Right atrium auricular region (tissue), 2 donors: ENCODE measurements around the gene RNF5. TPM values are rescaled to one million over a fixed set of nuclear protein-coding genes. Genes with fewer than 3 reads are reported as not detected.

Source experiments
- DNase-seq: peaks from one replicate; pipeline ENCODE4 v3.0.0-alpha.2; 2019; ENCODE audit warnings: low spot score
- H3K27ac ChIP-seq, 2 donors: fragments of 200-600 bp; sonication (generic); 1 replicate in 1 of 2; 2 replicates in 1 of 2; pipeline ENCODE4 v1.5.1; 2016 to 2019
- H3K27me3 ChIP-seq, 2 donors: fragments of 200-600 bp; sonication (generic); one replicate each; pipeline versions ENCODE4 v1.5.1 to v1.6.0; 2017 to 2019
- H3K36me3 ChIP-seq: fragments of 200-600 bp; sonication (generic); one replicate; pipeline ENCODE4 v1.5.1; 2016
- H3K4me1 ChIP-seq, 2 donors: fragments of 200-600 bp; sonication (generic); one replicate each; pipeline versions ENCODE4 v1.5.1 to v1.6.0; 2017 to 2019
- H3K4me3 ChIP-seq, 2 donors: fragments of 200-600 bp; sonication (generic); 1 replicate in 1 of 2; 2 replicates in 1 of 2; pipeline ENCODE4 v1.5.1; 2017 to 2019; ENCODE audit warnings: mild to moderate bottlenecking in 1 of 2, moderate library complexity in 1 of 2
- H3K9me3 ChIP-seq, 2 donors: fragments of 200-600 bp; sonication (generic); one replicate each; pipeline ENCODE4 v1.5.1; 2019
- total RNA-seq, 2 donors: library from RNA; depleted of rRNA; stranded (reverse); fragments of >200 nt; gene quantifications; one replicate each; pipeline ENCODE4 v1.1.0, GENCODE V29; 2016
- TF ChIP-seq, protein P1 (sequence below), 2 donors: fragments of 200-600 bp; sonication (generic); IDR thresholded peaks; one replicate each; pipeline ENCODE4 v1.5.1; 2019; ENCODE audit warnings: antibody characterized with exemption in 2 of 2

The RNF5 gene
- total RNA-seq, 2 donors from 2014 or later = 104 to 106 TPM

DNA sequence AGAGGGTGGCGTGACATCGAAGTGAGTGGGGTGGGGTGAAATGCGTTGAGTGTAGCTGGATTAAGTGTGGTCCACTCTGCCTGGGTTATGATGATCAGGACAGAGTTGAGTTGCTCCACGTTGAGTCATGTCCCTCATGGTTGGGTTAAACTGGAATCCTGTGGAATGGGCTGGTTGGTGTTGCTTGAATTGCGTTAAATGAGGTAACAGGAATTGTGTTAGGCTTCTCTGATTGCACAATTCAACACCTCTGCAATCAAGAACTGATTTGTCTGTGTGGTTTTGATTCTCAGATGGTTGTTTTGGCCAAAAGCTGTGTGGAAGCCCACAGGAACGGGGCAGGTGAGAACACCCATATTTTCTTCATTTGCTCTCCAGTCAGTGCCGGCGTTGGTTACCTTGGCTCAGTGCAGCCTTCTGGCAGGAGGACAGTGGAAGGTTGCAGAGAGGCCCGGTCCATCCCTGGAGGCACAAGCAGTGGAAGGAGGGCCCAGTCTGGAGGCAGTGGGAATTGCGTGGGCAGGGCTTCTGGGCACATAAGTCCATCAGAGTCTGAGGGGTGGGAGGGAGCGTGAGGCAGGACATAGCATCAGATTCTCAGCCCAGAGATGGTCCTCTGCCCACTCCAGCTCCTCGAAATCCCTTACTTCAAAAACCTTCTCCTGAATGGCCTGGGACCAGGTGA is 34.0 kb downstream of the RNF5 start:
- no peak overlapping the region for H3K4me3 ChIP-seq
- DNase-seq = no peak
- no peaks in the 10 kb centered on the region for H3K4me1 ChIP-seq
- H3K36me3 ChIP-seq = no peaks in the 10 kb centered on the region
- H3K9me3 ChIP-seq = no peaks in the 10 kb centered on the region
- no peaks in the 10 kb centered on the region for H3K27me3 ChIP-seq
- no peak overlapping the region for H3K27ac ChIP-seq
- TF ChIP-seq, protein P1, sequence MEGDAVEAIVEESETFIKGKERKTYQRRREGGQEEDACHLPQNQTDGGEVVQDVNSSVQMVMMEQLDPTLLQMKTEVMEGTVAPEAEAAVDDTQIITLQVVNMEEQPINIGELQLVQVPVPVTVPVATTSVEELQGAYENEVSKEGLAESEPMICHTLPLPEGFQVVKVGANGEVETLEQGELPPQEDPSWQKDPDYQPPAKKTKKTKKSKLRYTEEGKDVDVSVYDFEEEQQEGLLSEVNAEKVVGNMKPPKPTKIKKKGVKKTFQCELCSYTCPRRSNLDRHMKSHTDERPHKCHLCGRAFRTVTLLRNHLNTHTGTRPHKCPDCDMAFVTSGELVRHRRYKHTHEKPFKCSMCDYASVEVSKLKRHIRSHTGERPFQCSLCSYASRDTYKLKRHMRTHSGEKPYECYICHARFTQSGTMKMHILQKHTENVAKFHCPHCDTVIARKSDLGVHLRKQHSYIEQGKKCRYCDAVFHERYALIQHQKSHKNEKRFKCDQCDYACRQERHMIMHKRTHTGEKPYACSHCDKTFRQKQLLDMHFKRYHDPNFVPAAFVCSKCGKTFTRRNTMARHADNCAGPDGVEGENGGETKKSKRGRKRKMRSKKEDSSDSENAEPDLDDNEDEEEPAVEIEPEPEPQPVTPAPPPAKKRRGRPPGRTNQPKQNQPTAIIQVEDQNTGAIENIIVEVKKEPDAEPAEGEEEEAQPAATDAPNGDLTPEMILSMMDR (IDR thresholded peaks at IDR 0.05) = no peak

DNA sequence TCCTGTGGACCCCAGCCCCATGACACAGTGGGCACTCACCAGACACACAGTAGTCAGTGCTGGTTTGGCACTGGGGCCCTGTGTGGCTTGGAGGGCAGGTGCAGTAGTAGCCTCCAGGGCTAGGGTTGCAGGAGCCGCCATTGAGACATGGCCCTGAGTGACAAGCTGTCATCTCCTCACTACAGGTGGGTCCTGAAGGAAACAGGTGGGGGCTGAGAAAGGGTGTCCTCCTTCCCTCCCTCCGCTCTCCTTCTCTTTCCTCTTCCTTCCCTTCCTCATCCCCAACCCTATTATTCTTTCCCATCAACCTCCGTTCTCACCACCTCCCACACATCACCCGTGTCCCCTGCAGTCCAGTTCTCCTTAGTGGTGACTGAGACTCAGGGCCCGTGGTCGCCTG is 35.4 kb downstream of the RNF5 start:
- DNase-seq = no peak
- H3K9me3 ChIP-seq = no peaks in the 10 kb centered on the region
- TF ChIP-seq, protein P1 (IDR thresholded peaks at IDR 0.05) = no peak
- no peaks in the 10 kb centered on the region for H3K36me3 ChIP-seq
- H3K27ac ChIP-seq = no peak overlapping the region
- H3K4me1 ChIP-seq = no peaks in the 10 kb centered on the region
- no peaks in the 10 kb centered on the region for H3K27me3 ChIP-seq
- no peak overlapping the region for H3K4me3 ChIP-seq

DNA sequence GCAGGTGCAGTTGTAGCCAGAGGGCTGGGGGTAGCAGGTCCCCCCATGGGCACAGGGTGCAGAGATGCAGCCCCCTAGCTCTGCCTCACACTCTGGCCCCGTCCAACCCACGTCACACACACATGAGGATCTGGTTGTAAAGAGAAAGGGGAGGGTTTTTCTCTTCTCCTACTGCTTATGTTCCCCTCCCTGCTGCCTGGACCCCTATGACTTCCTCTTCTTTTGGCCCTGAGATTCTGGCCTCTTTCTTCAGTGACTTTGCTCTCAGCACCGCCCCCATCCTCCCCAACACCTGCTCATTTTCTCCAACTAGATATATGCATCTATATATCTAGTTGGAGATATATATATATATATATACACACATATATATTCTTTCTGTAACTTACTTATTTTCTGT is 35.9 kb downstream of the RNF5 start:
- no peaks in the 10 kb centered on the region for H3K27me3 ChIP-seq
- no peak for DNase-seq
- H3K36me3 ChIP-seq = no peaks in the 10 kb centered on the region
- TF ChIP-seq, protein P1 (IDR thresholded peaks at IDR 0.05) = no peak
- no peak overlapping the region for H3K4me3 ChIP-seq
- no peak overlapping the region for H3K27ac ChIP-seq
- H3K4me1 ChIP-seq = no peaks in the 10 kb centered on the region
- H3K9me3 ChIP-seq = no peaks in the 10 kb centered on the region

DNA sequence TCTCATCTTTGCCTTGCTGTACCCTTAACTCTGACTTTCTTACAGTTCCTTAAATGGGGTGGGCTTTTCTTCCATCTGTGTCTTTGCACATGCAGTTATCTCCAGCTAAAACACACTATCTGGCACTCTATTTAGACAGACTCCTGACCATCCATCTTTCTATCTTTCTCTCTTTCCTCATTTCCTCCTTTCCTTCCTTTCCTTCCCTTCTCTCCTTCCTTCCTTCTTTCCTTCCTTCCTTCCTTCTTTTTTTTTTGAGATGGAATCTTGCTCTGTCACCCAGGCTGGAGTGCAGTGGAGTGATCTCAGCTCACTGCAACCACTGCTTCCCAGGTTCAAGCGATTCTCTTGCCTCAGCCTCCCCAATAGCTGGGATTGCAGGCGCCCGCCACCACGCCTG is 37.4 kb downstream of the RNF5 start:
- TF ChIP-seq, protein P1 (IDR thresholded peaks at IDR 0.05) = no peak
- H3K4me3 ChIP-seq = no peak overlapping the region
- no peak overlapping the region for H3K27ac ChIP-seq
- no peak for DNase-seq
- H3K9me3 ChIP-seq = no peaks in the 10 kb centered on the region
- no peaks in the 10 kb centered on the region for H3K36me3 ChIP-seq
- H3K27me3 ChIP-seq = no peaks in the 10 kb centered on the region
- no peaks in the 10 kb centered on the region for H3K4me1 ChIP-seq

DNA sequence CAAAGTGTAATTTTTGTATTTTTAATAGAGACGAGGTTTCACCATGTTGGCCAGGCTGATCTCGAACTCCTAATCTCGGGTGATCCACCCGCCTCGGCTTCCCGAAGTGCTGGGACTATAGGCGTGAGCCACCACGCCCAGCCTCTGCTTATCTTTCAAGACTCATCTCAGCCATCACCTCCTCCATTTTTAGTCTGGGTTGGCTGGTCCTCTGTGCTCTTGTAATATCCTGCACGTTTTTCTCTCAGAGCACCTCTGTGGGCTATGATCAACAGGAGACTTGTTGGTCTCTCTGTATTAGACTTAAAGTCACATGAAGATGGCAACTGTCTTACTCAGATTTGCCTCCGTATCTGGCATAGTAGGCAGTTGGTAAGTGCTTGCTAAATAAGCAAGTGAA is 38.1 kb downstream of the RNF5 start:
- Histone ChIP-seq H3K27ac (no peak overlapping the region), H3K36me3 (no peaks in the 10 kb centered on the region), H3K4me3 (no peak overlapping the region), H3K27me3 (no peaks in the 10 kb centered on the region), H3K4me1 (no peaks in the 10 kb centered on the region), H3K9me3 (no peaks in the 10 kb centered on the region)
- DNase-seq = no peak
- TF ChIP-seq, protein P1 (IDR thresholded peaks at IDR 0.05) = no peak

DNA sequence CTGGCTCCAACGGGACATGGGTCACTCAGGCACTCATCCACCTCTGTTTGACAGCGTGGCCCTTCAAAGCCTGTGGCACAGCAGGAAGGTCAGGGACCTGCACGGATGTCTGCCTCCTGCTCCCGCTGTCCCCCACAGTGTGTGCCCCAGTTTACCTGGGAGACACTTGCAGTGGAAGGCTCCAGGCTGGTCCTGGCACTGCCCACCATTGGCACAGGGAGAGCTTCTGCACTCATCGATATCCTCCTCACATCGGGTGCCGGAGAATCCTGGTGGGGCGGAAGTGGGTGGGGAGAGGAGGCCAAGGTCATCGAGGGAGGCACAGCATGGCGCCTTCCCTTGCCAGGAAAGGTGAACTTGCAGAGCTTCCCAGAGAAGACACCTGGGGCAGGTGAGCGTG is 38.8 kb downstream of the RNF5 start:
- Histone ChIP-seq H3K27ac (no peak overlapping the region), H3K4me3 (no peak overlapping the region), H3K4me1 (no peaks in the 10 kb centered on the region), H3K36me3 (no peaks in the 10 kb centered on the region), H3K27me3 (no peaks in the 10 kb centered on the region), H3K9me3 (no peaks in the 10 kb centered on the region)
- DNase-seq = no peak
- TF ChIP-seq, protein P1 (IDR thresholded peaks at IDR 0.05) = no peak
